GM12875 (cell line): ENCODE results near the gene ABLIM3.

Experiments used
- H3K4me3 ChIP-seq: one replicate; pipeline ENCODE4 v1.5.1; 2011; ENCODE audit warnings: low read depth, low read length, control low read depth
- TF ChIP-seq, protein P1 (sequence below): IDR thresholded peaks from 2 replicates; pipeline ENCODE4 v1.5.1; 2011; ENCODE audit warnings: low read depth, mild to moderate bottlenecking, control low read depth, inconsistent platforms, low read length, moderate library complexity, borderline replicate concordance; ENCODE audit not compliant: insufficient read depth

The ABLIM3 gene

DNA sequence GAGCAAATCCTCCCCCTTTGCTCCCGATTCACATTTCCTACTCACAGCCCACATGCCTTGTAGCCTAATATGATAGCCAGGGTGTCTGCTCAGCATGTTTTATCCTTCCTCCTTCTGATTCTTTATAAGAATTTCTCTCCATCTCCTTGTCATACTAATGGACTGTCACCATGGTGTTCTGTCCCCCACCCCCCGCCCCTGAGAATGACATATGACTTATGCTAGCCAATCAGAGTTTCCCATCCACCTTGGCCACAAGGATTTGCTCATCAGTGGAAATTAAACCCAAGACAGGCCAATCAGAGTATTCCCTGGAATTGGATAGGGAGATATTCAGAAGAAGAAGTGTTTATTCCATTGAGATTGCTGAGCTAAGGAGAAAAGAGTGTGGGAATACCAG lies 16.0 kb downstream of the ABLIM3 start:
- no peak overlapping the region for H3K4me3 ChIP-seq
- TF ChIP-seq, protein P1, sequence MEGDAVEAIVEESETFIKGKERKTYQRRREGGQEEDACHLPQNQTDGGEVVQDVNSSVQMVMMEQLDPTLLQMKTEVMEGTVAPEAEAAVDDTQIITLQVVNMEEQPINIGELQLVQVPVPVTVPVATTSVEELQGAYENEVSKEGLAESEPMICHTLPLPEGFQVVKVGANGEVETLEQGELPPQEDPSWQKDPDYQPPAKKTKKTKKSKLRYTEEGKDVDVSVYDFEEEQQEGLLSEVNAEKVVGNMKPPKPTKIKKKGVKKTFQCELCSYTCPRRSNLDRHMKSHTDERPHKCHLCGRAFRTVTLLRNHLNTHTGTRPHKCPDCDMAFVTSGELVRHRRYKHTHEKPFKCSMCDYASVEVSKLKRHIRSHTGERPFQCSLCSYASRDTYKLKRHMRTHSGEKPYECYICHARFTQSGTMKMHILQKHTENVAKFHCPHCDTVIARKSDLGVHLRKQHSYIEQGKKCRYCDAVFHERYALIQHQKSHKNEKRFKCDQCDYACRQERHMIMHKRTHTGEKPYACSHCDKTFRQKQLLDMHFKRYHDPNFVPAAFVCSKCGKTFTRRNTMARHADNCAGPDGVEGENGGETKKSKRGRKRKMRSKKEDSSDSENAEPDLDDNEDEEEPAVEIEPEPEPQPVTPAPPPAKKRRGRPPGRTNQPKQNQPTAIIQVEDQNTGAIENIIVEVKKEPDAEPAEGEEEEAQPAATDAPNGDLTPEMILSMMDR, result no peak

DNA sequence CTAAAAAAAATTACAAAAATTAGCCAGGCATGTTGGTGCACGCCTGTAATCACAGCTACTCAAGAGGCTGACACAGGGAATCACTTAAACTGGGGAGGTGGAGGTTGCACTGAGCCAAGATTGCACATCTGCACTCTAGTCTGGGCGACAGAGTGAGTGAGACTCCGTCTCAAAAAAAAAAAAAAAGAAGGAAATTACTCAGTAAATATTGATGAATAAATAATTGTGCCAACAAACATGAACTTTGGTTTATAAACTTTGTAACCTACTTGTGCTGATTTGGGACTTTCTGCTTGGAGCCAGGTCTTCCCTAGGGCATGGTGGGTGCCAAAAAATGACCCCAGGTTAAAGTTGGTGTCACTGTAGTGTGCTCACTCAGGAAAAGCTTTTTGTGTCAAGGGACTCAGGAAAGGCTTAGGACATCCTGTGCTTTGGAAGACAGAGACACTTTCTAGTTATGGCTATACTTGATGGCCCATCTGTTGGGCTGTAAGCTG lies 19.0 kb downstream of the ABLIM3 start:
- no peak overlapping the region for H3K4me3 ChIP-seq
- TF ChIP-seq, protein P1, result no peak

DNA sequence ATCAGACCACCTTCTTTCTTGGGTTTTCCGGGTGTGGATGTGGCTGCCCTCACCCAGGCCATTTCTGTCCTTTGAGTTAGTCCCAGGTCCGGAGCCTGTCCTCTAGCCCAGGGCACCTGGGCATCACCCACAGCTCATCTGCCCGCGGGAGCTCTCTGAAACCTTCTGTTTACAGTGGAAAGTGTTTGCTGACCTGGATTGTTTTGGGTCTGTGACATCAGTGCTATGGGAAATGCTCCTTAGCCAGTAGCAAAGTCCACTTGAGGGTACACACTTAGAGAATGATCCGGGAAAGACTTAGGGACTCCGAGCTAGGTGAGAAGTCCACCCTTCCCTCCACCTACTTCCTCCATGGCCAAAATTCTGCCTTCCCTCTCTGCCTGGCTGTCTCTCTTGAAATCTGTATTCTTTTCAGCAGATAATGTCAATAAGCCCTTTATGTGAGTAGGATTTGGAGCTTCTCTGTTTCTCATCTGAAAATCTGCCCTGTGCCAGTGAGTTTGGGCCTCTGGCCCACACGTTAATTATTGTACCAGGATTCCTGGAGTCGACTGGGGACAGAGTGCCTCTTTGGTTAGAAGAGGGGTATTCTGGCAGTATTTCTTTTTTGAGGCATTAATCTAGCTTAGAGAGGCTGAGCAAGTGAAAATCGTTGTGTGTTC lies 19.9 kb downstream of the ABLIM3 start:
- TF ChIP-seq, protein P1, result no peak
- no peak overlapping the region for H3K4me3 ChIP-seq

DNA sequence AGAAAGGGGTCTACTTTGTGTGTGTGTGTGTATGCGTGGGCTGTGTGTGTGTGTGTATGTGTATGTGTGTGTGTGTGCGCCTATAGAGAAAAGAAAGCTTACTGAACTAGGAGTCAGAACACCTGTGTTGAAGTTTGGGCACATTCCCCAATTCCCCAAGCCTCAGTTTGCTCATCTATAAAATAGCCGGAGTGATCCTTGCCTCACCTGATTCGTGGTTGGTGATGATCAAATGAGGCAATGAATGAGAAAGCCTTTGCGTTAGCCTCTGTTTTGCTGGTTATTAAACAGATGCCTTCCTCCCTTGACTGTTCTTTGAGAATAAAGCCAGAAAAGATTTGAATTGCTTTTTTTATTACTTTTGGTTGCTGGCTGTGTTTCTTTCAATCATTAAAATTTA lies 20.6 kb downstream of the ABLIM3 start:
- TF ChIP-seq, protein P1, result no peak
- no peak overlapping the region for H3K4me3 ChIP-seq

DNA sequence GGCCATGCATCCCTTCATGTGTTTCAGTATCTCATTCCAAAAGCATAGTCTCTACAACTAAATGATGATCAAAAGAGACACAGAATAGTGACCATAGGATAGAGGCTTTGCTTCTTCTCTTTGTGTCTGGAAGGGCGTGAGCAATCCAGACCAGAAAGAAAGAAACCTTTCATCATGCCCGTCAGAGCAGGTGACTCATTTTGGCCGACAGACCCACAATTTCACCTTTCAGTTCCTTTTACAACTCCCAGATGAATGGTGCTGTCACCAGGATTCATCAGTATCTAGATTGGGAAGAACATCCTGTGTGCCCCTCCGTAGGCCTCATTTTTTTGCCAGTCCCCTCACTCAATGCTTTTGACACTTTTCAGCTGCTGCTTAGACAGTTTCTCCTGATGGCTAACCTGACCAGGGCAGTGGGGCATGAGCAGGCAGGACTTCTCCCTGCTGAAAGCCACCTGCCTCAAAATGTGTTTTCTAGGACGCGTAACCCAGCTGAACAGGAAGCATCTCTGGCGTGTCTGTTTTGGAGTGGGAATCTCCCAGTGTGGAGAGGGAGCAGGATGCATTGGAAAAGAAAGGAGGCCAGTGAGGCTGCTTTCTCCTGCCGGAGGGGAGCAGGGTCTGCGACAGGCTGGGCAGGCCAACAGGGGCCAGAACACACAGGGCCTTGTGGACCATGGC lies 21.2 kb downstream of the ABLIM3 start:
- TF ChIP-seq, protein P1, result no peak
- H3K4me3 ChIP-seq, result no peak overlapping the region

DNA sequence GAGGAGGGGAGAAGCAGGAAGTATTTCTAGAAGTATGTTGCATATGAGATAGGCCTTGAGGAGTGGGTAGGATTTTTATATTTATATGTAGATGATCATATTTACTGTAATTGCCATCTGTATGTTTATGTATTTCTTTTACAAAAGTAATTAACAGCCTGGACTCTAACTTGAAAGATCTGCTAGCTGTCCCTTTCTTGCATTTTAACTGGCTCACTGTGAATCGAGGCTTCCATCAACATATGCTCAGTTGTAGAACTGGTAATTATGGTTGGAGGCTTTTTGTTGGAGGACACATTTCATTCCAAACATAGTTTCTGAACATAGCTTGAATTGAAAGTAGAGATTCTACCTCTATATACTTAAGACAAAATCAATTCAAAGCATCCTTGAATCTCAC lies 23.4 kb downstream of the ABLIM3 start:
- no peak overlapping the region for H3K4me3 ChIP-seq
- TF ChIP-seq, protein P1, result no peak

DNA sequence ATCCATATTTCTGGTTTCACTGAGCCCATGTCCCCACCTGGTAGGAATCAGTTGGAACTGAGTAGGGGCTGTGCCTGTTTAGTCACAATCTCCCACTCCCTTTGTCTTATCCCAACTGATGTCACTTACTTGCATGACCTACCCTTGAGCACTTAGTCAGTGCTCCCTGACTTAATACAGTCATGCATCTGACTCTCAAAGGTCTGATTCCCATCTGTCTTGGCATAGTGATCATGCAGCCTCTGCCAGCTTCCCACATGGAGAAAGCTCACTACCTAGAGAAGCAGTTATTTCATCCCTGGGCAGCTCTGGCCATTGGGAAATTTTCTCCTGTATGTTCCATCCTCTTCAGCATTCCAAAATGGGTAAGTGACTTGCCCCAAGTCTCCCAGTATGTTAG lies 24.8 kb downstream of the ABLIM3 start:
- TF ChIP-seq, protein P1, result no peak
- H3K4me3 ChIP-seq, result no peak overlapping the region
